Testis (tissue), 3 donors: ENCODE data around the gene KCTD1. TPM values are rescaled to one million over a fixed set of nuclear protein-coding genes. Genes with fewer than 3 reads are reported as not detected.

Experiments used
- DNase-seq: peaks from one replicate; pipeline ENCODE4 v3.0.0-alpha.2; 2019
- H3K27ac ChIP-seq, 2 donors: fragments of 200-600 bp; sonication (generic); one replicate each; pipeline ENCODE4 v1.5.1; 2019
- H3K27me3 ChIP-seq: fragments of 200-600 bp; sonication (generic); one replicate; pipeline ENCODE4 v1.5.1; 2019
- H3K36me3 ChIP-seq: fragments of 200-600 bp; sonication (generic); one replicate; pipeline ENCODE4 v1.5.1; 2017; ENCODE audit warnings: low read depth; ENCODE audit errors: missing control alignments
- H3K4me1 ChIP-seq: fragments of 200-600 bp; sonication (generic); one replicate; pipeline ENCODE4 v1.5.1; 2019
- H3K4me3 ChIP-seq, 2 donors: fragments of 200-600 bp; sonication (generic); one replicate each; pipeline ENCODE4 v1.5.1; 2017 to 2019
- H3K9me3 ChIP-seq: fragments of 200-600 bp; sonication (generic); one replicate; pipeline ENCODE4 v1.5.1; 2017
- CTCF ChIP-seq, 3 experiments: fragments of 450-650 bp in 2 of 3; fragments of 200-600 bp in 1 of 3; sonication (generic) in 1 of 3; IDR thresholded peaks; one replicate each; pipeline ENCODE4 v1.5.1; 2016 to 2019; ENCODE audit warnings: antibody characterized with exemption in 3 of 3, mild to moderate bottlenecking in 2 of 3, moderate library complexity in 1 of 3
- POLR2A ChIP-seq: fragments of 450-650 bp; IDR thresholded peaks from one replicate; pipeline ENCODE4 v1.6.1; 2017; ENCODE audit warnings: antibody characterized with exemption, mild to moderate bottlenecking, moderate library complexity
- WGBS, 2 donors: methylation state at CpG; one replicate each; pipeline ENCODE4 v1.1.5; 2018; 5-methylcytosine and 5-hydroxymethylcytosine counted together
- intact Hi-C: fragments of 100-400 bp; cut with DNase I; formaldehyde crosslinking; loops from one replicate; pipeline ENCODE4 v1.15.1; 2023; ENCODE audit warnings: low total_unique reads
- polyA plus RNA-seq: library from polyadenylated mRNA; stranded (reverse); fragments of 350-450 nt; fragmentation: Illumina TruSeq; extraction: RNeasy Lipid Tissue Mini Kit (QIAGEN cat#74804); gene quantifications from one replicate; pipeline ENCODE4 v1.2.3, GENCODE V29; 2014; ENCODE audit warnings: low read depth, low replicate concordance; ENCODE audit not compliant: insufficient read depth
- total RNA-seq, 2 donors: library from RNA; depleted of rRNA; stranded (reverse); fragments of >200 nt; gene quantifications; one replicate each; pipeline ENCODE4 v1.2.3, GENCODE V29; 2016

KCTD1 gene
- total and polyA plus RNA-seq, 3 donors from 2014 or later, result 13.1 to 19.9 (median 19.6) TPM

- WGBS, 2 donors, result 83 to 87% methylated on average over 8 of the region's 8 CpGs
- TF ChIP-seq CTCF (IDR thresholded peaks at IDR 0.05) (no peak), POLR2A (no peak)
- Histone ChIP-seq H3K4me1 (no peaks in the 10 kb centered on the region), H3K27me3 (no peaks in the 10 kb centered on the region), H3K4me3 (no peak overlapping the region), H3K27ac (no peak overlapping the region), H3K36me3 (no peaks in the 10 kb centered on the region), H3K9me3 (no peaks in the 10 kb centered on the region)
- no peak for DNase-seq
- intact Hi-C loops, result no loop called here
Measured at GRCh38 chr18:26416652-26417150, 131.7 kb downstream of the KCTD1 start.

- Histone ChIP-seq H3K36me3 (no peaks in the 10 kb centered on the region), H3K9me3 (no peaks in the 10 kb centered on the region), H3K27me3 (no peaks in the 10 kb centered on the region), H3K4me3 (no peak overlapping the region), H3K27ac (no peak overlapping the region), H3K4me1 (no peaks in the 10 kb centered on the region)
- TF ChIP-seq POLR2A, result no peak
- TF ChIP-seq CTCF (IDR thresholded peaks at IDR 0.05), result no peak
- DNase-seq, result no peak
- intact Hi-C loops, result no loop called here
- 79 to 80% methylated on average over 7 of the region's 7 CpGs for WGBS, 2 donors
Measured at GRCh38 chr18:26415631-26416030, 132.7 kb downstream of the KCTD1 start.

GRCh38 chr18:26414901-26415440 is 133.4 kb downstream of the KCTD1 start:
- TF ChIP-seq POLR2A (no peak), CTCF (IDR thresholded peaks at IDR 0.05) (no peak)
- no peaks in the 10 kb centered on the region for H3K36me3 ChIP-seq
- no peaks in the 10 kb centered on the region for H3K4me1 ChIP-seq
- no peaks in the 10 kb centered on the region for H3K9me3 ChIP-seq
- 54 to 68% methylated on average over 4 of the region's 4 CpGs for WGBS, 2 donors
- H3K27ac ChIP-seq, result no peak overlapping the region
- no peak for DNase-seq
- intact Hi-C loops, result no loop called here
- H3K4me3 ChIP-seq, result no peak overlapping the region
- no peaks in the 10 kb centered on the region for H3K27me3 ChIP-seq

- intact Hi-C loops, result no loop called here
- Histone ChIP-seq H3K4me3 (no peak overlapping the region), H3K27me3 (no peaks in the 10 kb centered on the region), H3K27ac (no peak overlapping the region), H3K36me3 (no peaks in the 10 kb centered on the region), H3K4me1 (no peaks in the 10 kb centered on the region), H3K9me3 (no peaks in the 10 kb centered on the region)
- DNase-seq, result no peak
- TF ChIP-seq CTCF (IDR thresholded peaks at IDR 0.05), result no peak
- no peak for TF ChIP-seq POLR2A
- WGBS, 2 donors, result 82 to 84% methylated on average over 4 of the region's 4 CpGs
Measured at GRCh38 chr18:26409091-26409490, 139.3 kb downstream of the KCTD1 start.
